ENCODE data around the gene TMEM233.

The TMEM233 gene

GRCh38 chr12:119683413-119683812 lies 89.8 kb downstream of the TMEM233 start:
- no peak for DNase-seq

GRCh38 chr12:119683816-119684215 lies 90.2 kb downstream of the TMEM233 start:
- DNase-seq = no peak

- no peak for DNase-seq
Observed at GRCh38 chr12:119684711-119685369, 91.3 kb downstream of the TMEM233 start.

GRCh38 chr12:119685375-119685774 lies 91.8 kb downstream of the TMEM233 start:
- DNase-seq = no peak

- DNase-seq = no peak
Observed at GRCh38 chr12:119686355-119686754, 92.8 kb downstream of the TMEM233 start.

- DNase-seq = no peak
Observed at GRCh38 chr12:119686776-119687175, 93.2 kb downstream of the TMEM233 start.

GRCh38 chr12:119687406-119687805 lies 93.8 kb downstream of the TMEM233 start:
- DNase-seq = no peak

GRCh38 chr12:119687879-119688278 lies 94.3 kb downstream of the TMEM233 start:
- DNase-seq = no peak

GRCh38 chr12:119689935-119690500 lies 96.4 kb downstream of the TMEM233 start:
- DNase-seq = no peak

- DNase-seq = no peak
Observed at GRCh38 chr12:119691202-119691810, 97.7 kb downstream of the TMEM233 start.

- DNase-seq = no peak
Observed at GRCh38 chr12:119692410-119692809, 98.8 kb downstream of the TMEM233 start.

All from activated gamma-delta T cell treated with Interleukin-2 at 50 U/mL for 16 hours (primary cell).